Measurements from ENCODE around the gene MRGPRF.

Gene MRGPRF

DNA sequence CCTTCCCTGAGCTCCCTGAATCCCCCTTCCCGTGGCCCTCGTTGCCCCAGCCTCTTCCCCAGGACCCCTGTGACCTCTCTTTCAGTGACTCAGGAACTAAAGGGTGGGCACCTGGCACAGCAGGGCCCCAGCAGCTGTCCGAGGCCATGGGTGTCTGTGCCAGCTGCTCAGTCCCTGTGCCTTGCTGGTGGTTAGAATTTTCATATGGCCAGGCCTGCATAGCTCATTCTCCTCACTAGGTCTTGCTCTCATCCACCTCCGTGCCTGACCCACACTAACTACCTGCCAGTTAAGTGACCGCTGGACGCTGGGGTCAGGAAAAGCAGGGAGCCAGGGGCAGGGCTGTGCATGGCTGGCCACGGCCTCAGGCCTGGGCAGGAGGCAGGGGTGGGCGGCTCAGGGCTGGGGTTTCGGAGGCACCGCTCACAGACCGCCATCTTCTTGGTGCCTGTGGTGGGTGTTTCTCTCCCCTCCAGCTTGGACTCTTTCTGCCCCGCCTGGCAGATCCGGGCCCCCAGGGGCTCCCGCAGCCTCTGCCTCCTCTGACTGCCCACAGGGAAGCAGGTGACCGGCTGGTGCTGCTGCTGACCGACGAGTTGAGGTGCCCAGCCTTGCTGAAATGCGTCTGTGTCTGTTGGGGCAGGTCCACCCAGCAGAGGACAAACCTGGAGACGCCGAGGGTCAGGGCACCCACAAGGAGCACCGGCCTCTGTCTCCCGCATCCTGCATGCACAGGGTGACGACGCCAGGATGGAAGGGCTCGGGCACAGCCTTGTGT, 52.6 kb downstream of the MRGPRF start:
- no peak for DNase-seq

DNA sequence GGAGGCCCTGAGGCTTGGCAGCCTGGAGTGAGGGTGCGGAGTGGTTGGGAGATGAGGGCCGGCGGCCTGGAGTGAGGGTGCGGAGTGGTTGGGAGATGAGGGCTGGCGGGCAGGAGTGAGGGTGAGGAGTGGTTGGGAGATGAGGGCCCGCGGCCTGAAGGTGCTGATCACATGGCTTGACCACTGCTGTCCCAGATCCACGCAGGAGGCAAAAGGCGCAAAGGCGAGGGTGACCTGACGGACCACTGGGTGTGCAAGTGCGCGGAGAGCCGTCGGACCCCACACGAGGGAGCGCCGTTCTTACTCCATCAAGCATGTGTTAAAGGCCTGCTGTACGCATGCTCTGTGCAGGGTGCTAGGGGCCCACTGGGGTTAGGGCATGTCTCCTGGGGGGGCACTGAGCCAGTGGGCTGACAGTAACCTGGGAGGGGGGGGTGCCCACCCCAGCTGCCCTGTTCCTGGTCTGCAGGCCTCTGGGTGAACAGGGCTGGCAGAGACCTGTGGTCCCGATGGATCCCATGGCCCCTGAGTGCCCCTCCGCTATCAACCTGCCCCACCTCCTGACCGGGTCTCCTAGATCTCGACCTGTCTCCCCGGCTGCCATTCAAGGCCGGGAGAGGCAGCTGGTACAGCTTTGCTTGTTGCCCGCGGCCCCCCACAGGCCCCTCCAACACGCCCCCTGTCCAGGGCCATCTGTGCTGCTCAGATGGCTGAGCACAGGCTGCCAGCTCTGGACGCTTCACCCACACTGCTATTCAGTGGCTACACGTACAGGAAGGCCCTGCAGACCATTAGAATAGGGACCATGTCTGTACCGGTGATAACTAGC, 53.4 kb downstream of the MRGPRF start:
- DNase-seq = no peak

DNA sequence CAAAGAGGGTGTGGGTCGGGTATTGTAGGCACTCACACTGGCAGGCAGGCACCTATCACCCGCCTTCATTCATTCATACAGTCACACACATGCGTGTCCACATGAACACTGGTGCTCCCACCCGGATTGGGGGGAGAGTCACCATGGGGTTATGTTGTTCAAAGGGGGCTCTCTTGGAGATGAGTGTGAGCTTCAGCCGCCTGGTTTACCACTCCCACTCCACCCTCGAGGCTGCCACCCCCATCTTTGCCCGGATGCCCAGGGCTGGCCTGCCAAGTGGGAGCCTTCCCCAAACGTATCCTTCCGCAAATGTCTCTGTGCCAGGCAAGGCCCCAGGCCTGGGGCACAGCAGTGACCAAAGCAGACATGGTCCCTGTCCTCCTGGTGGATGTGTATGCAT, 54.8 kb downstream of the MRGPRF start:
- no peak for DNase-seq

- DNase-seq = no peak
Measured at GRCh38 chr11:68956547-68957254, 56.3 kb downstream of the MRGPRF start.

DNA sequence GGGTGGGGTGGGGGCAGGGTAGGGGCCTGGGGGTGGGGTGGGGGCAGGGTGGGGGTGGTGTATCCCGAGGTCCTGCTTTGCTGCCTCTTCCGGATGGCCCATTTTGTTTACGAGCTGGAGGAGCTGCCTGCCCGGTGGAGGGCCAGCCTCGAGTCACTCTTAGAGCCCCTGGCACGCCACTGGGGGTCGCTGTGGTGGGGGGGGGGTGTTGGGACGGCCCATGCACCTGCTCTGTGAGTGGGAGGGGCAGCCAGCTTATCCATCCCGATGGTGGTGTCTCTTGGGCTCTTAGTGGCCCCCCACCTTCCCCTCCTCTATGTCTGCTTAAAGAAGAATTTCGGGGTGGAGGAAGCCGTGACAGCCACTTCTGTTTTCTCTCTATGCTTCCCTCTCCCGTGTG, 56.9 kb downstream of the MRGPRF start:
- DNase-seq = peak; percentile 27

- no peak for DNase-seq
Measured at GRCh38 chr11:68955607-68955958, 57.5 kb downstream of the MRGPRF start.

- DNase-seq = no peak
Measured at GRCh38 chr11:68954836-68955606, 58.0 kb downstream of the MRGPRF start.
